GM19238 (cell line): Measurements from ENCODE around the gene PRPH.
"Not testable (repeated sequence)": the region's sequence is repeated elsewhere in the genome, so short reads cannot be mapped to it uniquely, and the experiment has no call there.

Experiments
- DNase-seq: peaks from one replicate; pipeline ENCODE4 v3.0.0; 2011; ENCODE audit warnings: low spot score; ENCODE audit not compliant: insufficient read length

PRPH gene

DNA sequence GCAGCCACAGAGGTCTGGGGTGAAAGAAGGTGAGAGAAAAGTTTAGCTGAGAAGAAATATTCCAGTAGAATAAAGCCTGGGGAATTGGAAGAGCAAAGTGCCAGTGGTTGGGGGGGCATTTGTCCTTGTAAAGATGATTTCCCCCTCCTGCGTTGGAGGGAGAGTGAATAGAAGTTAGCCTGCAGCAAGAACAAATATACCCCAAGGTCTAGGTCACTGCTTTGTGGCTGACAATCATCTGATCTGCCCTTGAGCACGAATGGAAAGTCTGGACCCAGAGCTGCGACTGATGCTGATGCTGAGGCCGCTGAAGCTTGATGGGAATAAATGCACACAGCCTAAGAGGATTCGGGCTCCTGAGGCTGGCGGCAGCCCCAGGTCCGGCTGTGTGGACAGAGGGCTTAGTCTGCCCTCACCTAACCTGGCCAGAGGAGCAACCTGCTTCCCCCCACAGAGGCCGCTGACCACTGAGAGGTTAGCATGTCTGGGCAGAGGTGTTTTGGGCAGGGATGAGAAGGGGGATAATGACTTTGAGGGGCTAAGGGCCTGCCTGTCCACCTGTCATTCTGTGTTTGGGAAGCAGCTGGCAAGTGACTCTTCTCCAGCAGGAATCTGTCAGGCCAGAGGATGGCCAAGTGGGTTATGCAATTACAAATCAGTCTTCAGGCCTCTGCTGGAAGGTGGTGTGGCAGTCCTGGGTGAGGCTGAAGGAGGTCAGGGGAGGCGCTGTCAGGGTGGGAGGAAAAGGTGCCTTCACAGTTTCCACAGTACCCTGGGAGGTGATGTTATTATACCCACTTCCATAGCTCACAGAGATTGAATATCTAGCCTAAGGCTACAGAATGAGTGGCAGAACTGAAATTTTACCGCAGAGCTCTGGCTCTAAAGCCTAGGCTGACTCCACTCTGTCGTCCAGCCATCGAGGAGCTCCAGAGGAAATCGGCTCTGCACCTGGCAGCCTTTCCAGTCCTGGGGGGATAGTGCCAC, 18.4 kb upstream of the PRPH start:
- no peak for DNase-seq

GRCh38 chr12:49277466-49277865, 17.5 kb upstream of the PRPH start:
- DNase-seq: no peak

DNA sequence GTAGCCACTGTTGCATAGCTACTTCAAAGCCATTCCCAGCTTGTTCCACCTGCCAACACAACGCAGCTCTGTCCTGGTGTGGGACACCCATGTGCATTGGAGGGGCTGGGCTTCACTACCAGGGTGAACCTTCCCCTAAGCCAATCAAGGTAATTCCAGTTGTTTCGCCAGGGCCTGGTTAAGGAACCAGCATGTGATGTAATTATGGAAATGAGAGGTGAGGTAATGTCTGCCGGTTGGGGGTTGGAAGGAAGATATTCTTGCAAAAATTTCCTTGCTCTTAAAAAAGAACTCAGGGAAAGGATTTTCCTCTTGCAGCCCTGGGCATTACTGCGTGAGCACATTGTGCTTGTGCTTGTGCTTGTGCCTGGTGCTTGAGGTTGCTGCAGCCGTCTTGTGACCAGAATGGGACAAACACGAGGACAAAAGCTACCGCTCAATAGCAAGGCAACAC, 15.2 kb upstream of the PRPH start:
- no peak for DNase-seq

DNA sequence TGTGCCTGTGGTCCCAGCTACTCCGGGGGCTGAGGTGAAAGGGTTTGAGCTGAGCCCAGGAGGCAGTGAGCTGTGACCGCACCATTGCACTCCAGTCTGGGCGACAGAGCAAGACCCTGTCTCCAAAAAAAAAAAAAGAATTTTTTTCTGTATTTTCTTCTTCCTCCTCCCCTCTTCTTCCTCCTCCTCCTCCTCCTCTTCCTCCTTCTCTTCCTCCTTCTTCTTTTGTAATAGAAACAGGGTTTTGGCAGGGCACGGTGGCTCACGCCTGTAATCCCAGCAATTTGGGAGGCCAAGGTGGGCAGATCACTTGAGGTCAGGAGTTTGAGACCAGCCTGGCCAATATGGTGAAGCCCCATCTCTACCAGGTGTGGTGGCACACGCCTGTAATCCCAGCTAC, 14.4 kb upstream of the PRPH start:
- DNase-seq: not testable (repeated sequence)

GRCh38 chr12:49282302-49282701, 12.6 kb upstream of the PRPH start:
- DNase-seq: no peak

DNA sequence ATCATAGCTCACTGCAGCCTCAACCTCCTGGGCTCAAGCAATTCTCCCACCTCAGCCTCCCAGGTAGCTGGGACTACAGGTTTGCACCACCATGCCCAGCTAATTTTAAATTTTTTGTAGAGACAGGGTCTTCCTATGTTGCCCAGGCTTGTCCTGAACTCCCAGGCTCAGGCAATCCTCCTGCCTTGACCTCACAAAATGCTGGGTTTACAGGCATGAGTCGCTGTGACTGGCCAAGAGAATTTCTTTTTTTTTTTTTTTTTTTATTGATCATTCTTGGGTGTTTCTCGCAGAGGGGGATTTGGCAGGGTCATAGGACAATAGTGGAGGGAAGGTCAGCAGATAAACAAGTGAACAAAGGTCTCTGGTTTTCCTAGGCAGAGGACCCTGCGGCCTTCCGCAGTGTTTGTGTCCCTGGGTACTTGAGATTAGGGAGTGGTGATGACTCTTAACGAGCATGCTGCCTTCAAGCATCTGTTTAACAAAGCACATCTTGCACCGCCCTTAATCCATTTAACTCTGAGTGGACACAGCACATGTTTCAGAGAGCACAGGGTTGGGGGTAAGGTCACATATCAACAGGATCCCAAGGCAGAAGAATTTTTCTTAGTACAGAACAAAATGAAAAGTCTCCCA, 12.1 kb upstream of the PRPH start:
- not testable (repeated sequence) for DNase-seq

DNA sequence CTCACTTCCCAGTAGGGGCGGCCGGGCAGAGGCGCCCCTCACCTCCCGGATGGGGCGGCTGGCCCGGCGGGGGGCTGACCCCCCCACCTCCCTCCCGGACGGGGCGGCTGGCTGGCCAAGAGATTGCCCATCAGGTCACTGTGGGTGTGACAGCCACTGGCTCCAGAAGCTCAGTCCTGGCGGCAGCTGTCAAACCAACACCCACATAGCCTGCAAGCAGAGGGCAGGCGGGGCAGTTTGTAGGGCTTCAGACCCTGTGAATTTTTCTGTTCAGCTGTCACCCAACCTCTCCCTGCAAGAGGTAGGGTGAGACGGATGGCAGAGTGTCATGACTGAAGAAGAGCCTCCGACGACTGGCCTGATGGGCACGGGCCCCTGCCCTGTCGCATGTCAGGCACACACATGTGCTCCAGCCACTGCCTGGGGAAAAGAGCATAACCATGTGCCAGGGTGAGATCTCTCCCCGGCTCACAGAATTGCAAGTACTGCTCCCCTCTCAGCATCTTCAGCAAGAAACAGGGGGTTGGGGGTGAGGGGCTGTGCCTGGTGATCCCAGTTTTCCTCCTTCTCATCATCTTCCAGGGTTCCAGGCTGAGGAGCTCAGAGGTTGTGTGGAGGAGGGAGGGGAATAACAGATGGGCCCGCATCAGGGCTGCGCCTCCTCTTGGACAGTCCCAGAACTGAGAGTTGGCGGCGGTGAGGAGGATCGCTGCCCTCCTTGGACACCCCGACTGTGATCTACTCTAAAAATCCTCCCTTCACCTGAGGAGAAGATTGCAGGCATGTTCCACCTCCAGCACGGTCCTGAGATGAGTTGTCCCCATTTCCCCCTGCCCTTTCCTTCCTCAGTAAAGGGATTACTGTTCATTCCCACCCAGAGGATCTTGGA, 11.2 kb upstream of the PRPH start:
- no peak for DNase-seq

GRCh38 chr12:49284672-49285071, 10.3 kb upstream of the PRPH start:
- DNase-seq: no peak

- DNase-seq: no peak
Measured at GRCh38 chr12:49287876-49288275, 7.1 kb upstream of the PRPH start.

GRCh38 chr12:49288412-49288853, 6.5 kb upstream of the PRPH start:
- DNase-seq: peak; percentile 62

GRCh38 chr12:49288922-49289555, 5.9 kb upstream of the PRPH start:
- no peak for DNase-seq

DNA sequence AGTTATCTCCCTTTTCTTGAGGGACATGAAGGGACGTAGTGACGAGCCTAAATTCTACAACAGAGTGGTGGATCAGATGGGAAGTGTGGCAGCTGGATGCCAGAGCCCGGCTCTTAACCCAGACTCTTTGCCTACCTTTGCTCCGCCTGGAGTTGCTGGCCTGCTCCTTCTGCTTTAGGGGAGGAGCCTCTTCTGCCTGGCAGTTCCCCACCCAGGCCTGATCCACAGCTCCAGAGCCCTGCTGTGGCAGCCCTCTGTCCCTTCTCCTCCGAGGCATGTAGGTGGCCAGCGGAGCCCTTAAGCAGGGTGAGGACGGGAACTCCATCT, 2.3 kb upstream of the PRPH start:
- no peak for DNase-seq

- no peak for DNase-seq
Measured at GRCh38 chr12:49293056-49293956, 1.6 kb upstream of the PRPH start.

DNA sequence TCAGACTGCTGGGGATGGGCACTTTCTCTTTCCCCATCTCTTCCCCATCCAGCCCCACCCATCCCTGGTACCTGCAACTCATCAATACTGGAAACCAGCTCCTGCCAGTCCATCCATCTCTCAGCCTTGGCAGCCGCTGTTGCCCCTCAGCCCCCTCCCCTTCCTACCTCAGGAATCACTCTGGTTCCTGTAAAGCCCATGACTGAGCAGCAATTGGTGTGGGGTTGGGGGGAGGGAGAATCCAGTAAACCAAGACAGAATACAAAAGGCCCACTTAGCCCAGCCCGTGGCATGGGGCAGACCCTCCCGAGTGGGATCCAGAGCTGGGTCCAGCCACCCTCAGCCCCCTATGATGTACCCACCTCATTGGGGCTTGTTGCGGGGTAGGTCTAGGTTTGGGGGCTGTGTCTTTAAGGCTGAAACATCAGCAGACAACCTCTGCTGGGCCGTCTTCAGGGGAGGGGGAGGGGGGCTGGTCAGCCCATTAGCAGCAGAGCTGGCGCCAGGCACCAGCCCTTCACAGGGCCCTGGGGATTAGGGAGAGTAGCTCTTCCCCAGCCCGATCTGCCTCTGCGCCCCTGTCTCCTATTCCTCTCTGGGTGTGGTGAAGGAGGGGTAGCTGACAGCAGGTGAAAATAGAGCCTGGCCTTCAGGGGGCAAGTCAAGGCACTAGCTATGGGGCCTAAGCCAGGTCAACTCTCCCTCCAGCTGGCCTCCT, 702 bp upstream of the PRPH start:
- no peak for DNase-seq

DNA sequence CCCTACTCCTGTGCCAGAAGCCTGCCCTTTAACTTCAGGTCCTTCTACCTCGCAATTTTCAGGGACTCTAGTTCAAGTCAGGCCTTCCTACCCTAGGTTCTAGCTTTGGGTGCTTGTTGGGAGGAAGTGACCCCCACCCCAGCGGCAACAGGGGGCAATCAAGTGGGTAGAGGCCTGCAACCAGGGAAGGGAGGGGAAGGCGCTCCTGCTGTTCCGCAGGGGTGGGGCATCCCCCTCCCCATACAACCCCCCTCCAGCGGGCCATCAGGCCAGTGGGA, 204 bp upstream of the PRPH start:
- no peak for DNase-seq

DNA sequence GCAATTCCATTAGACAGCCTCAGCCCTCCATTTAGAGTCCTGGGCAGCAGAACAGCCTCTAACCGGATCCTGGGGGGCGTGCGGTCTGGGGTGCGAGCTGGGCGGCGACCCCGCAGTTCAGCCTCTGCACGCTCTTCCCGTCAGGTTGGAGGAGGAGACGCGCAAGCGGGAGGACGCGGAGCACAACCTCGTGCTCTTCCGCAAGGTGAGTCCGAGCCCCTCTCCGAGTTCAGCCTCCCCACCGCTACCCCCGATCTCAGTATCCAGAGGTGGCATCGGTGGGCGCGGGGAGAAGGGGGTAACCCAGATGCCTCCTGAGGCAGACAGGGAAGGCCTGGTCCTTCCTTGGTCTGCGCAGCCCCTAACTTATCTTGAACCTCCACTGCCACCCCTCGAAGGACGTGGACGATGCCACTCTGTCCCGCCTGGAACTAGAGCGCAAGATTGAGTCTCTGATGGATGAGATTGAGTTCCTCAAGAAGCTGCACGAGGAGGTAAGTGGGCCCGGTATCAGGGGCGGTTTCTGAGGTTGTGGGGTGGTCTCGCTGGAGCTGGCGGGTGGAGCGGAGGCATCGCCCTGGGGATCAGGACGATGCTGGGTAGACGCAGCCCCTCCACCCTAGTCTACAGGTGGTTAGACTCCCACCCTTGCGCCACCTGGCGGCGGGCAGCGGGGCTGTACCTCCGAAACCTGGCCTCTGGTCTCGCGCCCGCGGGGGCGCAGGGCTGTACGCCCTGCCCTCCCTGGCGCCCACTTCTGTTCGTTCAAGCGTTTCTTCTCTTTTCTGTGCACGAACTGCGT, 1.3 kb downstream of the PRPH start:
- DNase-seq: peak; percentile 79

DNA sequence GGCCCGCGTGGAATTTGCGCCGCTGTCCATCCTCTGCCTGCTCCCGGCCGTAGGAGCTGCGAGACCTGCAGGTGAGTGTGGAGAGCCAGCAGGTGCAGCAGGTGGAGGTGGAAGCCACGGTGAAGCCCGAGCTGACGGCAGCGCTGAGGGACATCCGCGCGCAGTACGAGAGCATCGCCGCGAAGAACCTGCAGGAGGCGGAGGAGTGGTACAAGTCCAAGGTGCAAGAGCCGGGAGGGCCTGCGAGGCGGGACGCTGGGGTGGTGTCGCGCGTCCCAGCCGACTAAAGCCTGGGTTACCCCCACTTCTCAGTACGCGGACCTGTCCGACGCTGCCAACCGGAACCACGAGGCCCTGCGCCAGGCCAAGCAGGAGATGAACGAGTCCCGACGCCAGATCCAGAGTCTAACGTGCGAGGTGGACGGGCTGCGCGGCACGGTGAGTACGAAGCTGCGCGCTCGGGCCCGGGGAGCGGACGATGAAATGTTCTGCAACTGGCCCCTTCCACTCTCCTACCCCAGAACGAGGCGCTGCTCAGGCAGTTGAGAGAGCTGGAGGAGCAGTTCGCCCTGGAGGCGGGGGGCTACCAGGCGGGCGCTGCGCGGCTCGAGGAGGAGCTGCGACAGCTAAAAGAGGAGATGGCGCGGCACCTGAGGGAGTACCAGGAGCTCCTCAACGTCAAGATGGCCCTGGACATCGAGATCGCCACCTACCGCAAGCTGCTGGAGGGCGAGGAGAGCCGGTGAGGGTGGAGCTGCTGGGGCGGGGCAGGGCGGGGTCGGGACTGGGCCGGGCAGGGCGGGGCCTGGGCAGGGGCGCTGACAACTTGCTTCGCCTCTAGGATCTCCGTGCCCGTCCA, 2.1 kb downstream of the PRPH start:
- no peak for DNase-seq

GRCh38 chr12:49297695-49298060, 2.7 kb downstream of the PRPH start:
- DNase-seq: no peak
